NAMALWA (cell line): ENCODE data around the gene ANXA6.

Source experiments
- DNase-seq: peaks from one replicate; pipeline ENCODE4 v3.0.0-alpha.2; 2015; ENCODE audit warnings: low spot score

The ANXA6 gene

DNA sequence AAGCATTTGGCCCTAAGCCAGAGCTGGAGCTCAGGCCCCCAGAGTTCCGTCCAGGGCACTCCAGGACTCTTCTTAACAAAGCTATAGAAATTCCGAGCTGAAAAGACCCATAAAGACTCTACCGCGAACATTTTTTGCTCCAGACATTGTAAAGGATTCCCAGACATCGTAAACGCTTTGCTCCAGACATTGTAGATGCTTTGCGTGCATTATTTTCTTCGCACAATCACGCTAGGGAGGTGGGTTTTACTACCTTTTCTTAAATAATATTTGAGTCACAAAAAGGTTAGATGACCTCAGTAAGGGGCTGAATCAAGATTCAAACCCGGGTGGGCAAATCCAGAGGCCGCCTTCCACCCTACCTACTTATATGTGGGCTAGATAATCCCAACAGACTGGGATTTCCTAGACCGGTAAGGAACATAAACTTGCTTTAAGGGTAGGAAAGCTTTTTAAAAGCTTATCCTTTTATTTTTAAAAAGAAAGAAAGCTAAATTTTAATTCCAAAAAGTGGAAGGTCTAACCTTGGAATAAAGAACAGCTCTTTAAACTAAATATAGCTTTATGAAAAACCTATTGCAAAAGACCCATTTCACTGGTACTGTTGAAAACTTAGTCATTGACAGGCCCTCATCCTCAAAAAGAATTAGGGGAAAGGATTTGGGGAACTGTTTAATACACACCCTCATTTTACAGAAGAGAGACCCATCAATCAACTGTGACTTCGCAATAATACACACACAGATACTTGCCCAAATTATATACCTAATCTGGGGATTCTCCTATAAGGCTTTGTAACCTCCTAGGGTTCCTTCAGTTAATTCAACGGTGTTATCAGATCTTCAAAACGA, 75.9 kb downstream of the ANXA6 start:
- peak; percentile 50 for DNase-seq

DNA sequence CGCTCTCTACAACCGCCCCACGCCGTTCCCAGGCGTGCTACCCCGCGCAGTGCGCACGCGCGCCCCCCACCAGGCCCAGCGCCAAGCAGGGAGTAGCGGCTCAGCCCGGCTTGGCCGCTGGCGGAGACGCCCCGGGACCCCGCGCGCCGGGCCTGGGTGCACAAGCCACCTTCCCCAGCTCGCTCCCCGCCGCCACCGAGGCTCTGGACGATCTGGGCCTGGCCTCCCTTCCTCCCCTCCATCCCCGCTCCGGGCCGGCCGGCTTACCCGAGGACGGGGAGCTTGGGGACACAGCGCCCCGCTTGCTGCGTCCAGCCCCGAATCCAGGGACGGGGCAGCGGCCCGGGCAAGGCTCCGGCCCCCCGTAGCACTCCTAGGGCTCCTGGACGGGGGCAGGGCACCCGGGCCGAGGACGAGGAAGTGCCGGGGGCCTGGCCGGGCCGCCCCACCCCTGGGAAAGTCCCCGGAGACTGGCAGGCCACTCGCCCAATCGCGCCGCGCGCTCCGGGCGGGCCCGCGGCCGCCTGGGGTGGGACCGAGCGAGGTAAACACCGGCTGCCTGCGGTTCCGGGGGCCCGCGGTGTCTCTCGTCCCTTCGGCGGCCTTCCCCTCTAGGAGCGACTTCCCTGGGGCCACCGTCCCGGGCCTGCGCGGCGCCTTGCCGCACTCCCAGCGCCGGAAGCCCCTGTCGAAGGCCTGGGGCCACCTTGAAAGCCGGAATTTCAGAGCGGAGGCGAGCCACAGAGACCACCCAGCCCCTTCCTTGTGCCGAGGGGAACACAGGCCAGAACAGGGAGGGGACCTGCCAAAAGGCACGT, 76.8 kb downstream of the ANXA6 start, which contains the start of gene TNIP1:
TNIP1 (minus strand) TSS at position 422 of the 818 bp plus-strand sequence. CDS start 15,939 bp downstream, outside the sequence.
- peak; percentile 93 for DNase-seq

DNA sequence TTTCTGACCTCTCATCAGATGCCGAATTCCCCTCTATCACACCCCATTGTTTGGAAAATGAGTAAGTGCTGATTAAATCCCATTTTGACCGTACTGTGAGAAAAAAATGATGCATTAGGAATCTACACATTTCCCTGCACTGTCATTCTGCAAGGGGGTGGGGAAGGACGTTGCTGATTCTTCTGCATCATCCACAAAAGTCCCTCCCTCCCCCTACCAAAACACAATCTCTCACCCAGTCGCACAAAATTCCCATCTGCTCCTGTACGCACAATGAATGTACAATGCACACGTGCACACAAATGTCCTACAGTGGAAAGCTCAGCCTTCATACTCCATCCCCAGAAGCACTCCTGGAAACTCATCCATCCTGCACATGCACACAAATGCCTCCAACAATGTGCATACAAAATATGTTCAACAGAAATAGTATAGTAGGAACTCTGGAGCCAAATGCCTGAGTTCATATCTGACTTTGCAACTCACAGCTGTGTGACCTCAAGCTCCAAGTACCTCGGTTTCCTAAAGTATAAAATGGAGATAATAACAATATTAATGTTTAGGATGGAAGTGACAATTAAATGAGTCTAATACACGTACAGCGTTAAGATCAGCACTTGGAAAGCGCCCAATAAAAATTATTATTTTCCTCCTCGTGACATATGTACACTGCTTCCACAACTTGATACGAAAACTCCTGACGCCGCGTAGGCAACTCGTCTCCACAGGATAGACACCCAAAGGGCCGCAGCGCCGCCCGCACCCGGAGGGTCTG, 77.6 kb downstream of the ANXA6 start:
- no peak for DNase-seq

DNA sequence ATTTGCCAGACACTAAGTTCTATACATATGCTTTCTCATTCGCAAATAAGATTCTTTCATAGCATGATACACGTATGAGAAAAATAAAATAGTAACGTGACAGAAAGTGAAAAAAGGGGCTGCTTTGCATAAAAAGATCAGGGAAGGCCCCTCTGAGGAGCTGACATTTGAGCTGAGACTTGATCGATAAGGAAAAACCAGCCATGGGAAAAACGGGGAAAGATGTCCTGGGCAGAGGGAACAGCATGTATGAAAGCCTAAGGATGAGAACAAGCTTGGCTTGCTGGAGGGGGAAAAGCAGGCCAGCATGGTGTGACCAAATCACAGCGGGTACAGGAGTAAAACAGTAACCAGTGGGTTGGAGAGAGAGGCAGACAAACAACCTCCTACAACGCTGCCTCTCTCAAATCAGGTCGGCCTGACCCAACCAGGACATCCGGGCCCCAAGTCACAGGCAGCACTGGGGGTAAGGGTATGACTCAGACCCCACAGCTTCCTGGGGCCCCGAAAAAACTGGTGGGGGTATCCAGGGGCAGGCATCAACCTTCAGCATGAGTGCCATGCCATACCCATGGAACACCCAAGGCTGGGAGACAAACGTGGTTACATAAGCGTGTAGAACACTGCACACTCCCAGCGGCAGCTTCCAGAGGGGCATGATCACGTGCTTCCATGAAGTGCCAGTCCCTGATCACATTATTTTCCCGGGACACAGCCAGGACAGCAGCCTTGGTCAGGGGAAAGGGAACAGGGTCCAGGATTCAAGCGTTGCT, 78.9 kb downstream of the ANXA6 start:
- peak; percentile 43 for DNase-seq

DNA sequence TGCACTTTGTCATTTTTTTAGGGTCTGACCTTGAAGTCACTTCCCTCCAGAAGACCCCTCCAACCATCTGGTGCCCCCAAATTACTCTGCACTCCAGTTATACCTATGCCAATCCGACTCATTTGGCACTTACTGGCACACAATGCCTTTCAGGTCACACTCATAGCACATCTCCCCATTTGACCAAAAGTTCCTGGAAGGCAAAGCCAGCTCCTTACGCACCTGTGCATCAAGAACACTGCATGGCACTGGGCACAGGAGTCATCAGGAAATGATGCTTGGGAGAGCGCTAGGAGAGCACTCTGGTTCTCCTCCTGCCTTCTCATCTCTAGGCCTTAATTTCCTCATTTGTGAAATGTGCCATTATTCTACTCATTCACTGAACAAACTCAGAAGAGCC, 79.6 kb downstream of the ANXA6 start:
- no peak for DNase-seq

DNA sequence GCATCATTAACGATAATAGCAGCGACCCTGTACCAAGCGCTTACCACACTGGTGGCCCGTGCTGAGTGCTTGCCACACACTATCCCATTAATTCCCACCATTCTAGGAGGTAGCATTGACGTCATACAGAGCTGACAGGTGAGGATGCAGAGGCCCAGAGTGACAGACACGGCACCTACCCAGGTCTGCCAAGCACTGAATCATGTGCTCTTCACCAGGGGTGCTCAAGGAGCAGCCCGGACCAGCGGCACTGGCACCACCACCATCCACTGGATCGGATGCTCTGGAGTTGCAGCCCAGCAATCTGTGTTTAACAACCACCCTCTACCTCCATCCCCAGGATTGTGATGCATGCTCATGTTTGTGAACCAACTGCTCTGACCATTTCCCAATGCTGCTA, 80.2 kb downstream of the ANXA6 start:
- DNase-seq = no peak

DNA sequence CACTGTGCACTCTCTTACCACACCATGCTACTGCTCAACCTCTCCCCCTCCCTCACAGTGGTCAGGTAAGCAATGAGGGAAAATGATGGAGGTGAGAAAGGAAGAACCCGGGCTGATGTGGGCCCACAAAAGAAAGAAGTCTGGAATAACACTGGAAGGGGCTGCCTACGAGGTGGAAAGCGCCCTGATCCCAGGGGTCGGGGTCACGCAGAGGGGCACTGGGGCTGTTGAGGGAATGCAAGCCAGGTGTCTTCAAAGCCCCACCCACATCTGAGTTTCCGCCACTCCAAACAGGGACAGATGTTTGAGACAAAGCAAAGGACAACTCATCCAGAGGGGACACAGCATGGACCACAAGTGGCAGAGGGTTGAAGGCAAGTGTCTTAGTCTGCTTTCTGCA, 81.0 kb downstream of the ANXA6 start:
- DNase-seq = no peak

DNA sequence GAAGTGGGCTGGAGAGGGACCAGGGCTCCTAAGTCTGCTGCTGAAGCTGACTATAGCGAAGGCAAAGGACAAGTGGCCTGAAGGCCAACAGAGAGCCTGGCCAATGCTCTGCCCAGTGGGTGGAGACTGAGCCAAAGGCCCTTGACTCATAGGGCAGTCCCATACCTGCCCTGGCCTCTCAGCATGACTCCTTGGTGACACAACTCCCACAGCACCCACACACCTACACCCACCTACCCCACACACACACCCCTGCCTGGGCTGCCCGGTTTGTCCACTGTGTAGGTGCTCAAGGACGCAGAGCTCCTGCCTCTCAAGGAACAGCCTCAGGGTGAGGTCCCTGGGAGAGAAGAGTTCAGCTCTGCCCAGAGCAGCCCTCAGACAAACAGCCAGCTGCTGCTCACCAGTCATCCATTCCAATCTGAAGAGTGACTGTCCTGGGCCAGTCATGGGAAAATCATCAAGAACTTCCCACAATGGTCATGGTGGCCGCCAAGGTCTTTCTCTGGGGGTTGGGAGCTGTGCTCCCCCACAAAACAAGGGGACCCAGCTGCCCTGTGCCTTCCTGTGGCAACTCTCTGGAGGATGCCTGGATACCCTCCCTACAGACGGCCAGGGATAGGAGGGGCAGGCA, 81.8 kb downstream of the ANXA6 start:
- no peak for DNase-seq

DNA sequence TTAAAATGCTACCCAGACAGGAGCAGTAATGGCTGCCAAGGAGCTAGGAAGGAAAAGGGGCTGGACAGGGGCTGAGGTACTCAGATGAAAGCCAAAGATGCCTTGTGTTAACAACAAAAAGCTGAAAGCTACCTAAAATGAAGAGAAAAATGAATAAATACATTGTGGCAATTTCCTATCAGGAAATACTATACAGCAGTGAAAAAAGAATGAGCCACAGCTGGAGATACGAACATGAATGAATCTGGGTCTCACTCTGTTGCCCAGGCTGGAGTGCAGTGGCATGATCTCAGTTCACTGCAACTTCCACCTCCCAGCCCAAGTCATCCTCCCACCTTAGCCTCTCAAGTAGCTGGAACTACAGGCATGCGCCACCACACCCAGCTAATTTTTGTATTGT, 83.0 kb downstream of the ANXA6 start:
- no peak for DNase-seq

DNA sequence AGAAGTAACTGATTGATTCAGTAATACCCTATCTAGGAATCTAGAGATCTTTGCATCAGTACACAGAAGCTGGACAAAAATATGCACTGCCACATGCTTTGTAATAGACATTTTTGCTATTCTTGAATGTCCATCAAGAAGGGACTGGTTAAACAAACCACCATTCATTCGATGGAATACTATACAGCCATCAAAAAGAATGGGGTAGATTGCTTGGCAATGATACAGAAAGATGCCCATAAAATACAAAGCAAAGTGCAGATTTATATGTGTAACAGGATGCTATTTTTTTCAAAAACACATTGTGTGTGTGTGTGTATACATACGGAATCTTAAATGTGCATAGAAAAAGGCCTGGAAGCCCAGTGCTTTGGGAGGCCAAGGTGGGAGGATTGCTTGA, 84.3 kb downstream of the ANXA6 start:
- no peak for DNase-seq

DNA sequence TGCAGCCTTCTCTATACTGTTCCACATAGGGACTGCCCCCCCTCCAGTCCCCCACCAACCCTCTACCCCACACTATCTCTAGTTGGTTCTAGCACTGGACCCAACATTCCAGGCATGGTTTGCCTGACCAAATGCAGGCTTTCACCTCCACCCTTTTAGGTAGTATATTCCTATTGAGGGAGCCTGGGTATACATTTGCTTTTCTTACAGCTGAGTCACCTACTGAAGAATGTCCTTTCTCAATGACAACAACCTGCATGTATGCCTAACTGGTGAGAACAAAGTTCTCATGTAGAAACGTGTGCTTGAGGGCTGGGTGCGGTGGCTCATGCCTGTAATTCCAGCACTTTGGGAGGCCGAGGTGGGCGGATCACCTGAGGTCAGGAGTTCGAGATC, 85.0 kb downstream of the ANXA6 start:
- DNase-seq = no peak

DNA sequence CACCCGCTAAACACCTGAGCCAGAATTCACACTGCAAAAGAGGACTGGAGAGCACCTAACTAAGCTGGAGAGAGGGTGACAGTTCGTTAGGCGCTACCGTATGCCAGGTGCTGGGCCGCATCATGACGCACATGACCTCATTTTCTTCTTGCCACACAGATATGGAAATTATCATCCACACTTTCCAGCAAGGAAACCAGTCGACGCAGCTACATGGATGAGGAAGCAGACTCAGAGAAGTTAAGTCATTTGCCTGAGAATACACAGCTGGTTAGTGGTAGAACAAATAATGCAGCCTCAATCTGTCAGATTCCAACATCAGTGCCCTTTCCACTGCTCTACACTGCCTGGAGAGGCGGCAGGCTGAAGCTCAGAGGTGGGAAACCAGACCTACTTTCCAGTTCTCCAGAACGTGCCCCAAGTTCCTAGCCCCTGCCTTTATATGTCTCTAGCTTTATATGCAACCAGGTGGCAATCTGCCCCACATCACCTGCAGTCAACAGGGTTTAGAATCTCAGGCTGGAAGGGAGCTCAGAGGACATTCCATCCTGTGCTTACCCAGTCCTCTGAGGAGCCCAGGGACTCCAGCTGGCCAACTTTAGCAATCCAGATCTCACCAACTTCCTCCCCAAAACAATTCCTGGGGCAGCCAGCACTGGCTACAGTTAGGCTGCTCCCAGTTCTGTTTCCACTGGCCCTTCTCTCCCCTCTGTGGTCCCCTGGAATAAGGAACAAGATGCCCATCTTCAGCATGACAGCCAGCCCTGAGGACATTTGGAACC, 85.5 kb downstream of the ANXA6 start:
- DNase-seq = no peak

DNA sequence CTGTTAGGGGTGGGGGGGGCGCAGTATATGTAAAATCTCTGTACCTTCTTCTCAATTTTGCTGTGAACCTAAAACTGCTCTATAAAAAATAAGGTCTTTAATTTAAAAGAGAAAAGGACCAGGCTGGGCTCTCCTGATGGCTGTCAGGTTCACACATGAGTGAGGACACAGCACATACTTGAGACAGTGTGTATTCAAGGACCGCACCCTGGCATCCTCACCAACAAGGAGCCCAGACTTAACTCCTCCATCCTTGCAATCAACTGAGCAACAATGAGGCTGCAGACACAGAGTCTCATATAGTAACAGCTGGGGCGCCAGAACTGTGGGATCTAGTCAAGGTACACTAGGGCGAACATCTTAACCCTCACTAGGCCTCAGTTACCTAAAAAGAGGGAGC, 86.6 kb downstream of the ANXA6 start:
- no peak for DNase-seq

DNA sequence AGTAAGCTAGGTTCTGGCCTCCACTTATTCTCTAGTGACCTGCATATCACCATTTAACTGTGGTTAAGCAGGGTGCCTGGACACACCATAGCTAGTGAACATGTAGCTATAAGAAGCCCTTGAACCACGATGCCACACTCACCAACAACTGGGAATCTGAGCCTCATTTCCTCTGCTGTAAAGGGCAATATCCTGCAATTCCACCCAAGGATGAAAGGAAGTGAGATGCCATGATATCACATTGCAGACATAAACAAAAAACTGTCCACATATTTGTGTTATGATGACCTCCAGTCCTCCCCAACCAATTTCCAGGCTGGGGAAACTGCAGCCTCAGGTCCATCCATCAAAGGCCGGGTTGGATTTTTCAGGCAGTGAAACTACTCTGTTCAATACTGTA, 87.1 kb downstream of the ANXA6 start:
- no peak for DNase-seq

DNA sequence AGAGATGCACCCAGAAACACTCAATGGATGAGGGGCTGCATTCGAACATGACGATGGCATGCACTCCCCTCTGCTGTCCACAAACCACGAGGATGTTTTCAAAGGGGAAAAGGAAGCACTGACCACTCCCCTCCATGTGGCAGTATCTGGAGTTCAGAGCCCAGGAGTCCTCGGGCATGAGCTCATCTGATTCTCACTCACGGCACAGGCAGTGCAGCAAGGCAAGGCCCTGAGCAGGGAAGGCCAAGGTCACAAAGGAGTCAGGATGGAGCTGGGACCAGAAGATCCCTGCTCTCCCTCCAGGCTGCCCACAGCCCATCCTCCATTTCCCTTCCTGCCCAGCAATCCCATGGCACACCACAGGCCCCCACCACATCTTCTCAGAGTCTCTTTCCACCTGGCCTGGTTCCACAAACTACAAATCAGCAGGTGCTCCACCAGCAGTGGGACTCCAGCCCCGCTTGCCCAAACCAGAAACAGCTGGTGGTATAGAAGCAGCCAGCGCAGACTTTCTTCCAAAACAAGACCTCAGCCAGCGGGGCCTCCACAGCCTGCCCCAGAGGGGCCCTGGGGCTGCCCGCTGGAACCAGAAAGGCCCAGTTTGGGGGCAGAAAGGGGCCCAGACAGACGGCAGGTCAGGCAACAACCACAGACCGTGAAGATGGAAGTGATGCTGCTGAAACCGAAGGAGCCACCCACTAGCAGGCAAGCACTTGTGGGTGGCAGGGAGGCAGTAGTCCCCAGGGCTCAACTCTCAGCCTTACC, 89.0 kb downstream of the ANXA6 start:
- peak; percentile 69 for DNase-seq

DNA sequence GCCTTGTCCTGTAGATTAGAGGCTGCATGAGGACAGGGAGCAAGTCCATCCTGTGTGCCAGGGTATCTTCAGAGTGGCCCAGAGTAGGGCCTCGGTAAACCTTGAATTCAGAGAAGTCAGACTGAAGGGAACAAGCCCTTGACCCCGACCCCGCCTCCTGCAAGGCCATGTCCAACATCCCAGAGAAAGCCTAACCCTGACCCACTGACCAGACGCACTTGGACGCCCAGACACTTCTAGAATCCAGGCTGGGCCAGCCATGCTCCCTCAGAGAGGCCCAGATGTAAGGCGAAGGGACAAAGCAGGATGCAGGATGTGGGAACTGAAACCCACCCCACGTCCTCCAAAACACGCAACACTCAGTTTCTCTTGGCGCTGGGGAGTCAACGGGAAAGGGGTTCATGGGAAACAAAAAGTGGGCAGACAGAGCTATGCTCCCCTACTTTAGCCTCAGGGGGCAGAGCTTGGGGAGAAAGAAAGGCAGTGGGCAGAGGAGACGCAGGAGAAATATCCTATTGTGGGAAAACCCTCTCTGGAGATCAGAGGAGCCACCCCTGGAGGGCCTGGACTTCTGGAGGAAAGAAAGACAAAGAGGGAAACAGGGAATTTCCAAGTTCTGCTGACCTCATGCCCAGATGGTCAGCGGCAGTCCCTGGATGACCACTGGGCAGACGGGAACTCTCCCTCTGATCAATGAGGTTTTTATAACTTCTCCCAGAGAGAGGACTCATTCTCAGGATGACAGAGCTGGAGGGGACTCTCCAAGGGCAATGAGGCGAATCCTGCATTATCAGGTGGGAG, 89.7 kb downstream of the ANXA6 start:
- DNase-seq = no peak

DNA sequence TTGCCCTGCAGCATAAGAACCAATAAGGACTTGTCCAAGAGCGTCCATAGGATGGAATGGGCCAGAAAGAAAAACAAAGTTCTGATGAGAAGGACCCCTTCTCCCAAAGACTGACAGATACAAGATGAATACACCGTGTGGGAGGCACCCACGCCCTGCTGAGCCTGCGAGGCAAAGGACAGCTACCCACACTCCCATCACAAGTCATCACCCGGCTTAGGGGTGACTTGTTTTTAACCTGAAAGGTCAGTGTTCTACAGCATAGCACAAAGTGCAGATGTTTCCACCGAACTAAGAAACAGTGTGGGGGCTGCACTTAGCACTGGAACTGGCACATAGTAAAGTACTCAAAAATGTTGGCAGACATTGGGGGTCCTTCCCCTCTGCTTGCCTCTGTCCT, 90.7 kb downstream of the ANXA6 start:
- no peak for DNase-seq

DNA sequence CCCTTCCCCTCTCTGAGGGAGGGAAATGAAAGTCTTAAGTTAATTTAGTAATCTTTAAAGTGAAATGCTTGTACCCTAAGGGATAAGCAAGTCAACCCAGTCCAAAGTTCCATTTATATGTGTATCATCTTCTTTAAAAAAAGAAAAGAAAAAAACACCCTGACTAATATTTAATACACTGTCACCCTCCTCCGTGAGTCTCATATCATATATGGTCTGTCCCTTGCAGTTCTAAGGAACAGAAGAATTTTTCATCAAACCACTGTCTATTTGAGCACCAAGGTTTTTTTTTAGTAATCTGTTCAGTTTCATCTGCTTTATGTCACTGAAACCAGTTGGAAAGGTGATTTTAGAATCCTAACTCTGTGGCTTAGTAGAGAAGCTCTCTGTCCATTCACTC, 92.0 kb downstream of the ANXA6 start:
- DNase-seq = no peak
